Measurements from ENCODE around the gene MYH10.

Gene MYH10

GRCh38 chr17:8656693-8657092 is 26.2 kb upstream of the MYH10 start:
- Histone ChIP-seq H3K4me2 (ENCODE audit: low read length) (no peak overlapping the region), H3K9me2 (replicated peaks; ENCODE audit: control insufficient read depth, low read length) (no peaks in the 10 kb centered on the region), H3F3A (ENCODE audit: control insufficient read depth, insufficient read depth) (no peaks in the 10 kb centered on the region), H3K36me3 (ENCODE audit: control insufficient read depth, low read length) (no peaks in the 10 kb centered on the region), H3K79me2 (ENCODE audit: control insufficient read depth, low read length) (no peaks in the 10 kb centered on the region), H3K4me1 (ENCODE audit: control insufficient read depth, low read length) (no peaks in the 10 kb centered on the region), H3K27ac (ENCODE audit: low read depth, low read length) (no peak overlapping the region), H3K27me3 (ENCODE audit: control insufficient read depth, low read length) (peaks cover 6% of the 10 kb centered on the region; the same call in 1 of the 2 replicates), H4K20me1 (ENCODE audit: control insufficient read depth, insufficient read depth, low read depth, low read length) (no peaks in the 10 kb centered on the region), H3K9me3 (ENCODE audit: control insufficient read depth, insufficient read depth, low read length) (no peaks in the 10 kb centered on the region), H3K4me3 (ENCODE audit: low read length) (no peak overlapping the region)
- TF ChIP-seq EZH2phosphoT487 (IDR thresholded peaks at IDR 0.05; ENCODE audit: borderline replicate concordance, low read length) (no peak), CTCF (IDR thresholded peaks at IDR 0.05; ENCODE audit: low read depth, low read length, poor library complexity, severe bottlenecking) (no peak)

GRCh38 chr17:8654822-8655221 is 24.3 kb upstream of the MYH10 start:
- Histone ChIP-seq H3K36me3 (ENCODE audit: control insufficient read depth, low read length) (no peaks in the 10 kb centered on the region), H3K9me3 (ENCODE audit: control insufficient read depth, insufficient read depth, low read length) (no peaks in the 10 kb centered on the region), H3K27me3 (ENCODE audit: control insufficient read depth, low read length) (peaks cover 10% of the 10 kb centered on the region; the same call in 1 of the 2 replicates), H3K79me2 (ENCODE audit: control insufficient read depth, low read length) (no peaks in the 10 kb centered on the region), H3K4me2 (ENCODE audit: low read length) (no peak overlapping the region), H4K20me1 (ENCODE audit: control insufficient read depth, insufficient read depth, low read depth, low read length) (no peaks in the 10 kb centered on the region), H3K4me1 (ENCODE audit: control insufficient read depth, low read length) (no peaks in the 10 kb centered on the region), H3K4me3 (ENCODE audit: low read length) (no peak overlapping the region), H3K9me2 (replicated peaks; ENCODE audit: control insufficient read depth, low read length) (no peaks in the 10 kb centered on the region), H3F3A (ENCODE audit: control insufficient read depth, insufficient read depth) (no peaks in the 10 kb centered on the region), H3K27ac (ENCODE audit: low read depth, low read length) (no peak overlapping the region)
- TF ChIP-seq EZH2phosphoT487 (IDR thresholded peaks at IDR 0.05; ENCODE audit: borderline replicate concordance, low read length) (no peak), CTCF (IDR thresholded peaks at IDR 0.05; ENCODE audit: low read depth, low read length, poor library complexity, severe bottlenecking) (no peak)

GRCh38 chr17:8651013-8651412 is 20.5 kb upstream of the MYH10 start:
- H3K4me2 ChIP-seq (ENCODE audit: low read length): no peak overlapping the region
- H3F3A ChIP-seq (ENCODE audit: control insufficient read depth, insufficient read depth): no peaks in the 10 kb centered on the region
- H3K4me1 ChIP-seq (ENCODE audit: control insufficient read depth, low read length): no peaks in the 10 kb centered on the region
- H3K27me3 ChIP-seq (ENCODE audit: control insufficient read depth, low read length): peaks cover 11% of the 10 kb centered on the region; the same call in 1 of the 2 replicates
- no peak overlapping the region for H3K4me3 ChIP-seq (ENCODE audit: low read length)
- no peak overlapping the region for H3K27ac ChIP-seq (ENCODE audit: low read depth, low read length)
- no peaks in the 10 kb centered on the region for H3K36me3 ChIP-seq (ENCODE audit: control insufficient read depth, low read length)
- no peaks in the 10 kb centered on the region for H3K9me3 ChIP-seq (ENCODE audit: control insufficient read depth, insufficient read depth, low read length)
- H4K20me1 ChIP-seq (ENCODE audit: control insufficient read depth, insufficient read depth, low read depth, low read length): no peaks in the 10 kb centered on the region
- no peaks in the 10 kb centered on the region for H3K79me2 ChIP-seq (ENCODE audit: control insufficient read depth, low read length)
- no peak for TF ChIP-seq EZH2phosphoT487 (IDR thresholded peaks at IDR 0.05; ENCODE audit: borderline replicate concordance, low read length)
- TF ChIP-seq CTCF (IDR thresholded peaks at IDR 0.05; ENCODE audit: low read depth, low read length, poor library complexity, severe bottlenecking): no peak
- no peaks in the 10 kb centered on the region for H3K9me2 ChIP-seq (replicated peaks; ENCODE audit: control insufficient read depth, low read length)
